Cardiac septum (tissue), 1 donor: ENCODE results near the gene WWP2. TPM values are rescaled to one million over a fixed set of nuclear protein-coding genes. Genes with fewer than 3 reads are reported as not detected.
"Not testable (repeated sequence)": the region's sequence is repeated elsewhere in the genome, so short reads cannot be mapped to it uniquely, and the experiment has no call there.

Experiments
- DNase-seq: peaks from one replicate; pipeline ENCODE4 v3.0.0-alpha.2; 2020; ENCODE audit warnings: low spot score
- intact Hi-C: fragments of 100-400 bp; cut with DNase I; formaldehyde crosslinking; loops from one replicate; pipeline ENCODE4 v1.14.0; 2022
- microRNA-seq: library from miRNA; unstranded; fragments of <30 nt; microRNA quantifications from one replicate; pipeline ENCODE4 v1.2.0, GENCODE V29; 2020
- total RNA-seq: library from RNA; stranded (reverse); fragmentation: NEBNext Ultra II Directional; extraction: Animal tissue kit (Norgen Biotek cat#: 25700); gene quantifications from one replicate; pipeline ENCODE4 v1.2.1, GENCODE V29; 2021
- donor health status: DM: no; HTN: no; CAD: no.

Gene WWP2
- total RNA-seq, 1 donor from 2014 or later = 23.8 TPM

- DNase-seq, intact Hi-C loops: not testable (repeated sequence)
Observed at GRCh38 chr16:69951672-69952031, 189.5 kb downstream of the WWP2 start.

GRCh38 chr16:69952116-69952515 lies 190.0 kb downstream of the WWP2 start:
- DNase-seq, intact Hi-C loops: not testable (repeated sequence)

GRCh38 chr16:69952572-69953355 lies 190.6 kb downstream of the WWP2 start:
- DNase-seq = peak; percentile 35
- intact Hi-C loops = not testable (repeated sequence)

- intact Hi-C loops, DNase-seq: not testable (repeated sequence)
Observed at GRCh38 chr16:69954241-69954640, 192.1 kb downstream of the WWP2 start.

- DNase-seq, intact Hi-C loops: not testable (repeated sequence)
Observed at GRCh38 chr16:69963312-69963711, 201.2 kb downstream of the WWP2 start.

- intact Hi-C loops = not testable (repeated sequence)
- peak; percentile 90 for DNase-seq
Observed at GRCh38 chr16:69964960-69965660, 203.0 kb downstream of the WWP2 start.

- intact Hi-C loops, DNase-seq: not testable (repeated sequence)
Observed at GRCh38 chr16:69965661-69966054, 203.5 kb downstream of the WWP2 start.

- intact Hi-C loops, DNase-seq: not testable (repeated sequence)
Observed at GRCh38 chr16:69967688-69968087, 205.6 kb downstream of the WWP2 start.

GRCh38 chr16:69968125-69968524 lies 206.0 kb downstream of the WWP2 start:
- intact Hi-C loops, DNase-seq: not testable (repeated sequence)

- intact Hi-C loops = not testable (repeated sequence)
Observed at GRCh38 chr16:69969657-69970056, 207.5 kb downstream of the WWP2 start.

GRCh38 chr16:69972120-69972519 lies 210.0 kb downstream of the WWP2 start:
- DNase-seq, intact Hi-C loops: not testable (repeated sequence)

More at GRCh38 chr16:69969657-69970056, 207.5 kb downstream of the WWP2 start:
- not testable (repeated sequence) for DNase-seq

- DNase-seq, intact Hi-C loops: not testable (repeated sequence)
Observed at GRCh38 chr16:69972935-69973334, 210.8 kb downstream of the WWP2 start.

- DNase-seq, intact Hi-C loops: not testable (repeated sequence)
Observed at GRCh38 chr16:69985196-69985595, 223.1 kb downstream of the WWP2 start.

Small RNA genes within 50 kb of the gene (microRNA-seq; reads per million reads assigned to microRNA genes)
- 3,436 reads per million, percentile 89 among the genes with 10 or more reads in this experiment for gene MIR140

Other genes starting within 250 kb of the WWP2 start
- 28.5 TPM for gene NFAT5, start 196.4 kb upstream of the WWP2 start, total RNA-seq
- 15.8 TPM for gene NQO1, start 35.8 kb upstream of the WWP2 start, total RNA-seq
- gene NOB1, start 7.4 kb upstream of the WWP2 start, total RNA-seq = 16.1 TPM
- 0.13 TPM for gene CLEC18A, start 189.0 kb downstream of the WWP2 start, total RNA-seq